GM18505 (cell line): ENCODE results near the gene WNT9A.

Experiments used
- ATAC-seq: cut with Tn5 transposase; IDR thresholded peaks from one replicate; pipeline ENCODE4 v1.9.1; 2021; ENCODE audit not compliant: unreplicated experiment
- POLR2A ChIP-seq: IDR thresholded peaks from 4 replicates; pipeline ENCODE4 v1.6.1; 2011; ENCODE audit warnings: borderline replicate concordance; ENCODE audit not compliant: insufficient read depth, insufficient read length; ENCODE audit errors: extremely low read depth

WNT9A gene

GRCh38 chr1:227920426-227920825 is 27.3 kb downstream of the WNT9A start:
- ATAC-seq: no peak
- no peak for TF ChIP-seq POLR2A

- no peak for TF ChIP-seq POLR2A
- no peak for ATAC-seq
Measured at GRCh38 chr1:227919906-227920305, 27.8 kb downstream of the WNT9A start.

GRCh38 chr1:227918736-227919135 is 29.0 kb downstream of the WNT9A start:
- ATAC-seq: no peak

GRCh38 chr1:227918083-227918700 is 29.5 kb downstream of the WNT9A start:
- ATAC-seq: no peak
- no peak for TF ChIP-seq POLR2A

More at GRCh38 chr1:227918736-227919135, 29.0 kb downstream of the WNT9A start:
- TF ChIP-seq POLR2A: no peak

- ATAC-seq: no peak
- TF ChIP-seq POLR2A: no peak
Measured at GRCh38 chr1:227917081-227917950, 30.4 kb downstream of the WNT9A start.

GRCh38 chr1:227916655-227917054 is 31.1 kb downstream of the WNT9A start:
- no peak for TF ChIP-seq POLR2A
- no peak for ATAC-seq

- no peak for ATAC-seq
- no peak for TF ChIP-seq POLR2A
Measured at GRCh38 chr1:227915564-227916553, 31.9 kb downstream of the WNT9A start.

GRCh38 chr1:227914801-227915563 is 32.8 kb downstream of the WNT9A start:
- ATAC-seq: no peak
- TF ChIP-seq POLR2A: no peak

- TF ChIP-seq POLR2A: no peak
- no peak for ATAC-seq
Measured at GRCh38 chr1:227913764-227914721, 33.7 kb downstream of the WNT9A start.

GRCh38 chr1:227913396-227913763 is 34.4 kb downstream of the WNT9A start:
- no peak for ATAC-seq
- TF ChIP-seq POLR2A: no peak

GRCh38 chr1:227912866-227913265 is 34.9 kb downstream of the WNT9A start:
- ATAC-seq: no peak
- TF ChIP-seq POLR2A: no peak
